Stimulated activated CD4-positive, alpha-beta T cell treated with anti-CD3 and anti-CD28 coated beads, Interleukin-1b, Interleukin-23, amount 100 ng/mL, for 1 hour (primary cell): ENCODE results near the gene SPAAR.
"Not testable (repeated sequence)": the region's sequence is repeated elsewhere in the genome, so short reads cannot be mapped to it uniquely, and the experiment has no call there.

Experiments
- DNase-seq, 2 donors: peaks; one replicate each; pipeline ENCODE4 v3.0.0-alpha.2; 2020; ENCODE audit warnings: low read depth in 2 of 2

The SPAAR gene

GRCh38 chr9:35923598-35923926 is 14.3 kb downstream of the SPAAR start:
- no peak for DNase-seq

DNA sequence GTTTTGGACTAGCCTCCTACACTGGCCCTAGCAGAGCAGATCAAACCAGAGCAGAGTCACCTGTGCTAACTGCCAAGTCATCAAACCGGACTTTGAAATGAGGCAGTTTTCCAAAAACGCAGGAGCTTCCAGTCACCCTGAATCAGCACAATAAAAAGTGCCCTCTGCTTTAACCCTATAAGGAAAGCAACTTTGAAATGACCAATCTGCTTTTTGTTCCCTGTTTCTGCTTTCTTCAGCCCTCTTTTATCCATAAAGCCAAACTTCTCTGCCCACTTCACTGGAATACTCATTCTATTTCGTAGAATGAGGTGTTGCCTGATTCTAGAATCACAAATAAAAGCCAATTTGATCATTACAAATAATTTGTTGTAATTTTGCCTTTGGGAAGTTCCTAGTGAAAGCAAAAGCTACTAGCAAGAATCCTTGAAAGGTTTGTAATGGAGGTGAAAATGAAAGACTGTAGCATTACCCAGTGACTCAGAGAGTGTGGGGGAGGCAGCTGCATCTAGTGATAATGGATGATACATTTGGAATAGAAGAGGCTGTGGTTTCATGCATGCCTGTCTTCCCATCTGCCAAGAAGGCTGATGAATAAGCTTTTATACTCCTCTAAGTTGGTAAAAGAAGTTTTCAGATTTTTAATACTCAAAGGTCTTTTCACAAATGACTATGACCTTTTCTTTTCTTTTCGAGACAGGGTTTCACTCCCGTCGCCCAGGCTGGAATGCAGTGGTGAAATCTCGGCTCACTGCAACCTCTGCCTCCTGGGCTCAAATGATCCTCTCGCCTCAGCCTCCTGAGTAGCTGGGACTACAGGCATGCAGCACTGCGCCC is 14.9 kb downstream of the SPAAR start:
- no peak for DNase-seq

GRCh38 chr9:35928591-35929452 is 19.5 kb downstream of the SPAAR start:
- DNase-seq: no peak

DNA sequence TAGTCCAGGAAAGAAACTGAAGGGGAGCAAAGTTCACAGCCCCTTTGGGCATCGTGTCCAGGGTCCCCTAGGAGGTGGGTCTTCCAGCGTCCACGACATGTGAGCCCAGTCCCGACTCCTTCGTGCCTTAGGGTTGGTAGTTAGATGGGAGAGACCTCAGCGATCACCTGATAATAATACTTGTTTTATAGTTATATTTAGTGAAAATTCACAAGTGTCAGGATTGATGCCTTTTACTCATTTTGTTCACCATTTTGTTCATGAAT is 20.1 kb downstream of the SPAAR start:
- no peak for DNase-seq

GRCh38 chr9:35930521-35930920 is 21.2 kb downstream of the SPAAR start:
- no peak for DNase-seq

DNA sequence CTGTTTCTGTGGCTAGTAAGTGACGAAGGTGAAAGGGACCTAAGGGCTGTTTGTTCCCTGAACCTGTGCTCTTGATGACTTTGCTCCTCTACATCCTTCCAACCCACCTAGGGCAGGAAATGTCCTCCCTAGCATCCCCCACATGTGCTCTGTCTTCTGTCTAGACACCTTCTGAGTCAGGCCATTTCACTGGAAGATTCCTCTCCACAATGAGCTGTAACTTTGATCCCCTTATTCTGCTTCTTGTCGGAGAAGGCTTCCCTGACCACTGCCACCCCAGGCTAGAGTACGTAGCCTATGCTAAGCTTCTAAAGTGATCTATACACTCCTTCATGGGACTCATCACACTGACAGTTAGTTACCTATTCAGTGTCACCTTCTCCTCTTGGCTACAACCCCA is 21.7 kb downstream of the SPAAR start:
- no peak for DNase-seq

DNA sequence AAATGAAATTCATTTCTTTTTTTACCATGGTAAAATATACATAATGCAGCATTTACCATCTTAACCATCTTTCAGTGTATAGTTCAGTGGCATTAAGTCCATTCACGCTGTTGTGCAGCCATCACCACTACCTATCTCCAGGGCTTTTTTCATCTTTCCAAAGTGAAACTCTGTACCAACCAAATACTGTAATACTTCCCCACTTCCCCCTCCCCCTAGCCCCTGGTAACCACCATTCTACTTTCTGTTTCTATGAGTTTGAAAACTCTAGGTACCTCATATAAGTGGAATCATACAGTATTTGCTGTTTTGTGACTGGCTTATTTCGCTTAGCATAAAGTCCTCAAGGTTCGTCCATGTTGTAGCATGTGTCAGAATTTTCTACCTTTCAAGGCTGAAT is 23.4 kb downstream of the SPAAR start:
- no peak for DNase-seq

GRCh38 chr9:35933550-35934067 is 24.3 kb downstream of the SPAAR start:
- no peak for DNase-seq

- DNase-seq: not testable (repeated sequence)
These were observed 24.8 kb downstream of the SPAAR start for GRCh38 chr9:35934069-35934468.

DNA sequence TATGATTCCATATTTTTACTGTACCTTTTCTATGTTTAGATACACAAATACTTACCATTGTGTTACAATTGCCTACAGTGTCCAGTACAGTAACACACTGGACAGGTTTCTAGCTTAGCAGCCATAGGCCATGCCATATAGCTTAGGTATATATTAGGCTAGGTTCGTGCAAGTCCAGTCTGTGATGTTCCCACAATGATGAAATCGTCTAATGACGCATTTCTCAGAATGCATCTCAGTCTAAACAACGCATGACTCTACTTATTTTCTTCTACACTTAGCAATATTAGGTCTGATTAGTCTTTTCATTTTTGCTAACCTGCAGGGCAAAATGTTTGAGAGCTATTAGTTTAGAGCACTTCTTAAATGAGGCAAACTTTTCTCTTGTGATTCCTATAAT is 26.0 kb downstream of the SPAAR start:
- no peak for DNase-seq

DNA sequence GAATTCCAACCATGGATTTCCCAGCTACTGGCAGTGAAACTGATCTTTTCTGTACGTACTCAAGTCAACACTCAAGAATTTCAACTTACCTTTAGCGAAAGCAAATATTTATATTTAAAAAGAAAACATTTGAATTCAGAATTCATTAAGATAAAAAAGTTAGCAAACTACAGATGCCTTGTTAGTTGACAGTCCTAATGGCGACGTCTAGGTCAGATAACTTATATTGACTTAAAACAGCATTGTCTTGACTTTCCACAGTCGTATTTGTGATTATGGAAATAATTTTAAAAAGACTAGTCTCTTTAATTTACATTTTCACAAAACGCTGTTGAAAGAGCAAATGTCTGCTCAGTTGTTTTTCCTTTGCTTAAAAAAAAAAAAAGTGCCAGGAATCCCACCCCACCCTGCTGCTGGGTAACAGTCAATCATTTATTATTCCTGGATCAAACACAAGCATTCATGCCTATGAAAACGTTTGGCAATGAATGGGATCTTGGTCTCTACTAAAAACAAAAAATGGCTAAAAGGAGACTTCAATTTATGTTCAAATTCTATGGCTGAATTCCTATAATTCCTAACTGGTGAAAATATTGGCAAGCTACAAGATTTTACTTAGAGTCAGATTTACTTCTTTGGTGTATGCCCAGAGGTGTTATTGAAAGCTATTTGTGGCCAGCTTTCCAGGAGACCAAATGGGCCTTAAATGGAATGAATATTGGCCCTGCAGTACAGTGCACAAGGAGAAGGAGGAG is 26.6 kb downstream of the SPAAR start:
- no peak for DNase-seq

- no peak for DNase-seq
These were observed 27.9 kb downstream of the SPAAR start for GRCh38 chr9:35937227-35937626.

DNA sequence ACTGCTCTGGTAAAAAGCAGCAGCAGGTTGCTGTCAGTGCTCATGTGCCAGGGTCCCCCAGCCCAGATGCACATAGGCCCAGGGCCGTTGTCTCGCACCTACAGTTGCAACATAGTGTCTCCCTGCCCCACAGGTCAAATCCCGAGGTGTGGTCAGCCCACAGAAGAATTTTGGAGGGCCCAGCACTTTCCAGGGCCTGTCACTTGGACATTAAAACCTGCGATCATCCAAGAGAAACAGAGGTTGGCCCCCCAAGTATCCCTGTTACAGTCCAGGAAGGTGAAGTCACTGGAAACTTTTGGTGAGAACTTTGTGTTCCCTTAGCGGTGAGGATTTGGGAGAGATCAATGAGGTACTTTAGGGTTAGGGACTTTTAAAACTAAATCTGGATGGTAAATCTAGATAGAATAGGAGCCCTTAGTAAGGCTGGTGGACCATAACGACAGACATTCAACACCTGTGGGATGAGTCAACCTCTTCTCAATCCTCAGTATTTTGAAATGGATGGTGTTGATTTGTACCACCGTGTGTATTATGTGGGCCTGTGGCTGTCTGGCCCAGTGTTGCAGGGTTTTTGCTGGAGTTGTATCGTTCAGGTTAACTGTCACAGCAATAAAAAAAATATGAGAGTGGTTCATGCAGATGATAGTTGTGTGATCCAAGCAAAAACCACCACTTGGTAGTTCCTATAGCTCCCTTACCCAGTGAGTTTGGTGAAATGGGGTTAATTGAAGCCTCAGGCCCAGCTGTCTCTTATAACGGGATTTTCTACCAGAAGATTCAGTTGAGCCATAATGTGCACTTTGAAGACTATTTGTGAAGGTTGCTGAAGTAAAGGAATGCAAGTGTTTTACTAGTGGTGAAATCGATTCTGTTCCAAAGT is 29.4 kb downstream of the SPAAR start:
- DNase-seq: no peak

DNA sequence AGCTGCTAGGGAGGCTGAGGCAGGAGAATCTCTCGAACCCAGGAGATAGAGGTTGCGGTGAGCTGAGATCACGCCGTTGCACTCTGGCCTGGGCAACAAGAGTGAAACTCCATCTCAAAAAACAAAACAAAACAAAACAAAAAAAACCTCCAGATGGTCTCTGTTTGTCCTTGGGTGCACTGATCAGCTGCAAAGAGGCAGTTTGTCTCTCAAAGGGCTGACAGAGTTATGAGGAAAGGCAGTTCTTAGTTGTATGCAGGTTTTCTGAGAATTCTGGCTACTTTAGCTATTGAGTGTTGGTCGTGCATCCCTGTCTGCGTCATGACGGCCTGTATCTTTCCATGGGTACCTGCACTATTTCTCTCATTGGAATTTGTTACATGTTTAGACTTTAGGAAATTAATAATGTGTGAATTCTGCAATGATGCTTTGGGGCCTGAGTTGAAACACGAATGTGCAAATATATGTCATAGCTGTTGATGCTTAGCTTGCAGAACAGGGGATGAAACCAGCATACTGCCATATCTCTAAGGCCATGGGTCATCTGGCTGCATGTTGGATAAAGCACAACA is 30.5 kb downstream of the SPAAR start:
- no peak for DNase-seq

DNA sequence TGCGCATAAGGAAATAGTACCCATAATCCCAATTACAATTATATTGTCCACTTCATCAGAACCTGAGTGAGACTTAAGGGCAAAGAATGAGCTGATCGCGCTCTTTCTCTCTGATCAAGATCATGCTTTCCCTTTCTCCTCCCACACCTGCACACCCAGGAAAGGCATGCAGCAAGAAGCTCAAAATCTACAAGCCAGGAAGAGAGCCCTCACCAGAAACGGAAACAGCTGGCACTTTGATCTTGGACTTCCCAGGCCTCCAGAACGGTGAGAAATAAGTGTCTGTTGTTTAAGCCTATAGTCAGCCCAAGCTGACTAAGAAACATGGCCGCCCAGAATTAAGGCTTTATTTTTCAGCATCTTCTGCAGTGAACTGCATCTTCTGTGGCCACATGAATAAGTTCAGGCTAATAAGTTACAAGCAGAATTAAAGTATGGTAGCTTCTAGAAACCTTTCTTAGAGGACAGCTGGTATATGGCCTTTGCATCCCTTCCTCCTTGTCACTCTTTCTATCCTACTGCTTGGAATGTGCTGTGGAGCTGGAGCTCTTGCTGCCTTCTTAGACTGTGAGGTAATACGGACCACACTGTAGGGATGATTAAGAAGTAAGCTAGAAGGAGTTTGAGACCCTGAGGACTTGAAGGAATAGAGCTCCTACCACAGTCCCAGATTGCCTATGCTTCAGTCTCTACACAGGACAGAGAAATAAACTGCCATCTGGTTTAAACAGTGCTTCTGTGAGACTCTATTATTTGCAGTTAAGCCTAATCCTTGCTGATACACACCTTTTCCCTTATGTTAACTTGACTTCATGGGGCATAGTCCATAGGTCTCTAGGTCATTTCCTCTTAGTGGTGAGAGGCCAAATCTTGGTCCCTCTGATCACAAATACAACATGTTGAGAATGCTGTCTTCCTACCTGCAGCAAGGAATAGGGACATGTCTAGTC is 31.4 kb downstream of the SPAAR start:
- no peak for DNase-seq

GRCh38 chr9:35942286-35942685 is 33.0 kb downstream of the SPAAR start:
- no peak for DNase-seq

- no peak for DNase-seq
These were observed 34.9 kb downstream of the SPAAR start for GRCh38 chr9:35944173-35944572.

DNA sequence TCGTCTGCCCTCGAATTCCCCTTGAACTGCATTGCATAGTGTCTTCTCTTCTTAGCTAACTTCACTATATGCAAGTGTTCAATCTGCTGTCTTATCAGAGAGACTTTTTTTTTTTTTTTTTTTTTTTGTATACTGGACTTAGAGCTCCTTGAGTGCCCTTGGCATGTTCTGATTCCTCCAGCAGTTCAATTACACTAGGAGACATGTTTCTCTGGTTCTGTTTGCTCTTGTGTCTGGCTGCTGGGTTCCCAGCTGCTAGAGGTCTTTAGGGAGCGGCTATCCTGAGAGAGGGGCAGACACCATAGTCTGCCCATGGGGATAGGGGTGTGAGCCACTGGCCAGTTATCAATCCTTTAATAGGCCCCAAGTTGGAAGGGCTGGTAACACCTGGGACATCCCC is 35.6 kb downstream of the SPAAR start:
- no peak for DNase-seq

DNA sequence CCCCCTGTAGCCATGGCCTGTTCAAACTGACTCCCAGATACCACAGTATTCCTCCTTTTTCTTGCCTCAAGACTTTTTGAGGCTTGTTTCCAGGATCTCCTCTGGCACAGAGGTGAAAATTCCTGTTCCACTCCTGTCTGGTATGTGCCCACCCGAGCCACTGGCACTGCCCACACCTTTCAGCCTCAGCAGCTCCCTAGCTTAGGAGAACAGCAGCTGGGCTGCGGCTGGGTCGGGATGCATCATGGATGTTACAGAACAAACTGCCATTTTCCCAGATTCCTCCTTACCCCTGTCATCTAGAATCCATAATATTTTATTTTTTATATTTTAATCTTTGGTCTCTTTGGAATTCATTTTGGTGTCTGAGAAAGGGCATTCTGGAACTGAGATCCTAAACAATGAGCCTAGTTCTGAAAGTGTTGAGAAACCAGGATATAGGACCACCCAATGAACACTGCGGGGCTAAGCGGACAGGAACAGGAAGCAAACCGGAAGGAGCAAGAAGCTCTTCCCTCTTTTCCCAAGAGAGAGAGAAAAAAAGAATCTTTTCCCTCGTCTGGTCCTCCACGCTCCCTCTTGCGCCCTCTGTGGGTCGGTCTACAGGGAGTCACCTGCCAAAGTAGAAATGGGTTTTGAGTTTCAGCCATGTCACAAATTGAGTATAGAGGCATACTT is 36.2 kb downstream of the SPAAR start:
- DNase-seq: peak in 1 of 2 donors; percentile 53
